Naive thymus-derived CD4-positive, alpha-beta T cell (primary cell): ENCODE measurements around the gene RALBP1. TPM values are rescaled to one million over a fixed set of nuclear protein-coding genes. Genes with fewer than 3 reads are reported as not detected.

Experiments
- ATAC-seq: fragments of 150-1000 bp; cut with Tn5 transposase; 2 replicates; pipeline ENCODE4 v1.10.0; 2021; ENCODE audit warnings: mild to moderate bottlenecking, moderate library complexity
- CTCF ChIA-PET: fragments of 350-600 bp; sonication (Branson Sonifier 250); formaldehyde crosslinking; loops from one replicate; lab custom pipeline; 2021; ENCODE audit warnings: antibody characterized with exemption; lab: Charles Lee
- POLR2A ChIA-PET: fragments of 350-600 bp; sonication (Branson Sonifier 250); formaldehyde crosslinking; loops from one replicate; lab custom pipeline; 2021; ENCODE audit warnings: antibody characterized with exemption, inconsistent platforms; lab: Charles Lee
- DNase-seq, 9 donors: peaks; one replicate each; pipeline versions ENCODE4 v3.0.0 to v3.0.0-alpha.2; 2020 to 2022; ENCODE audit warnings: mixed read lengths in 1 of 9
- H3K27ac ChIP-seq: one replicate; pipeline ENCODE4 v1.7.0; 2013; ENCODE audit warnings: mild to moderate bottlenecking, low read depth, low read length, moderate library complexity
- H3K27me3 ChIP-seq, 2 donors: one replicate each; pipeline ENCODE4 v1.7.0; 2013; ENCODE audit warnings: low read length in 2 of 2, mild to moderate bottlenecking in 2 of 2, moderate library complexity in 2 of 2; ENCODE audit not compliant: control insufficient read depth in 2 of 2, insufficient read depth in 2 of 2
- H3K36me3 ChIP-seq, 3 experiments: 1 replicate in 2 of 3; 2 replicates in 1 of 3; pipeline ENCODE4 v1.7.0; 2013; ENCODE audit warnings: low read length in 3 of 3, mild to moderate bottlenecking in 3 of 3, moderate library complexity in 1 of 3; ENCODE audit not compliant: insufficient read depth in 3 of 3, control insufficient read depth in 2 of 3
- H3K4me1 ChIP-seq, 2 donors: one replicate each; pipeline ENCODE4 v1.7.0; 2013; ENCODE audit warnings: low read length in 2 of 2, mild to moderate bottlenecking in 2 of 2, moderate library complexity in 1 of 2; ENCODE audit not compliant: control insufficient read depth in 2 of 2, insufficient read depth in 2 of 2
- H3K4me3 ChIP-seq: 2 replicates; pipeline ENCODE4 v1.7.0; 2013; ENCODE audit warnings: mild to moderate bottlenecking, low read length
- H3K9me3 ChIP-seq, 3 experiments: 1 replicate in 2 of 3; 2 replicates in 1 of 3; pipeline ENCODE4 v1.7.0; 2013; ENCODE audit warnings: low read length in 3 of 3; ENCODE audit not compliant: control insufficient read depth in 2 of 3
- H3K27ac Mint-ChIP-seq, 9 donors: one replicate each; pipeline ENCODE4 v1.8.0; 2020 to 2022; ENCODE audit warnings: mixed read lengths in 9 of 9, mild to moderate bottlenecking in 8 of 9, moderate library complexity in 5 of 9, inconsistent platforms in 2 of 9
- H3K27me3 Mint-ChIP-seq, 5 donors: one replicate each; pipeline ENCODE4 v1.8.0; 2021 to 2022; ENCODE audit warnings: mixed read lengths in 5 of 5, mild to moderate bottlenecking in 1 of 5
- H3K36me3 Mint-ChIP-seq, 5 donors: one replicate each; pipeline ENCODE4 v1.8.0; 2020 to 2022; ENCODE audit warnings: mixed read lengths in 5 of 5, mild to moderate bottlenecking in 3 of 5, inconsistent platforms in 1 of 5
- H3K4me1 Mint-ChIP-seq, 7 donors: one replicate each; pipeline ENCODE4 v1.8.0; 2020 to 2022; ENCODE audit warnings: mixed read lengths in 7 of 7, mild to moderate bottlenecking in 3 of 7, inconsistent platforms in 1 of 7
- H3K4me3 Mint-ChIP-seq, 10 donors: one replicate each; pipeline ENCODE4 v1.8.0; 2020 to 2022; ENCODE audit warnings: mild to moderate bottlenecking in 10 of 10, mixed read lengths in 10 of 10, moderate library complexity in 6 of 10, inconsistent platforms in 2 of 10
- H3K9me3 Mint-ChIP-seq, 11 donors: one replicate each; pipeline ENCODE4 v1.8.0; 2020 to 2022; ENCODE audit warnings: mixed read lengths in 11 of 11, mild to moderate bottlenecking in 4 of 11, inconsistent platforms in 1 of 11, moderate library complexity in 1 of 11
- intact Hi-C, 2 donors: fragments of 100-400 bp; cut with micrococcal nuclease; formaldehyde crosslinking; loops; one replicate each; pipeline ENCODE4 v1.15.1; 2023
- polyA plus RNA-seq, 2 donors: library from polyadenylated mRNA; unstranded; fragments of 300-500 nt; fragmentation: Illumina TruSeq; gene quantifications; one replicate each; pipeline ENCODE4 v1.2.3, GENCODE V29; 2021
- total RNA-seq, 6 experiments: library from RNA in 5 of 6; stranded (reverse) in 5 of 6; gene quantifications; 1 replicate in 5 of 6; 2 replicates in 1 of 6; pipeline ENCODE4 v1.2.3 and lab custom pipeline; 2021 to 2026

Gene RALBP1
- total and polyA plus RNA-seq, 7 experiments from 2014 or later, result 20.3 to 47.8 (median 40.0) TPM

- no peaks in the 10 kb centered on the region for H3K27me3 Mint-ChIP-seq
- POLR2A ChIA-PET, result no interaction called here
- CTCF ChIA-PET, result interaction anchor here (1.5 kb wide), 1 partner anchor 9 kb away, joined by 3 read pairs; no protein-coding TSS in a partner anchor
- H3K4me3 ChIP-seq, result no peak overlapping the region
- peaks cover 0 to 2% (median 0%) of the 10 kb centered on the region in 3 experiments for H3K9me3 ChIP-seq
- ATAC-seq (no peak), DNase-seq (no peak)
- peaks cover 0 to 7% (median 0%) of the 10 kb centered on the region in 11 donors for H3K9me3 Mint-ChIP-seq
- no peaks in the 10 kb centered on the region for H3K4me1 ChIP-seq
- intact Hi-C loops, result no loop called here
- no peak overlapping the region for H3K4me3 Mint-ChIP-seq
- H3K4me1 Mint-ChIP-seq, result peaks cover 4 to 58% (median 38%) of the 10 kb centered on the region in 7 donors
- H3K36me3 ChIP-seq, result no peaks in the 10 kb centered on the region
- H3K36me3 Mint-ChIP-seq, result peaks cover 0 to 26% (median 6%) of the 10 kb centered on the region in 5 donors
- no peaks in the 10 kb centered on the region for H3K27me3 ChIP-seq
- H3K27ac Mint-ChIP-seq, result peak overlapping the region in 5 of 9 donors; percentile 5 to 53 (median 31)
- no peak overlapping the region for H3K27ac ChIP-seq
These were observed 33.2 kb downstream of the RALBP1 start for GRCh38 chr18:9508446-9509025.

GRCh38 chr18:9513971-9514512, 38.7 kb downstream of the RALBP1 start:
- intact Hi-C loops, result loop anchor here (10.0 kb wide), 2 partner anchors 109 to 299 kb away; no protein-coding TSS in a partner anchor
- H3K27ac Mint-ChIP-seq, result peak overlapping the region in 1 of 9 donors; percentile 4
- CTCF ChIA-PET, result no interaction called here

GRCh38 chr18:9516437-9517064, 41.2 kb downstream of the RALBP1 start:
- Histone ChIP-seq H3K4me1 (no peaks in the 10 kb centered on the region), H3K4me3 (no peak overlapping the region), H3K27ac (no peak overlapping the region), H3K36me3 (peaks cover 0 to 16% (median 0%) of the 10 kb centered on the region in 3 experiments), H3K27me3 (no peaks in the 10 kb centered on the region), H3K9me3 (no peaks in the 10 kb centered on the region)
- peaks cover 0 to 28% (median 15%) of the 10 kb centered on the region in 5 donors for H3K36me3 Mint-ChIP-seq
- ChIA-PET CTCF (interaction anchor here (0.6 to 1.8 kb wide), 14 partner anchors 14 to 862 kb away, joined by 3 to 11 read pairs (median 4); partner anchors contain the start of gene ANKRD12), POLR2A (interaction anchor here (0.5 kb wide), 1 partner anchor 435 kb away, joined by 3 read pairs; no protein-coding TSS in a partner anchor)
- no peaks in the 10 kb centered on the region for H3K27me3 Mint-ChIP-seq
- H3K9me3 Mint-ChIP-seq, result no peaks in the 10 kb centered on the region
- intact Hi-C loops, result loop anchor here (1.0 to 10.0 kb wide), 12 partner anchors 40 to 862 kb away; partner anchors contain the start of genes TWSG1 (in 2 of the 2) and RALBP1 (in 1 of the 2)
- H3K4me3 Mint-ChIP-seq, result no peak overlapping the region
- DNase-seq (peak in 6 of 9 donors; percentile 11 to 57 (median 48)), ATAC-seq (peak; percentile 80)
- H3K27ac Mint-ChIP-seq, result peak overlapping the region in 1 of 9 donors; percentile 31
- peaks cover 0 to 14% (median 6%) of the 10 kb centered on the region in 7 donors for H3K4me1 Mint-ChIP-seq

More at GRCh38 chr18:9513971-9514512, 38.7 kb downstream of the RALBP1 start:
- Mint-ChIP-seq H3K9me3 (no peaks in the 10 kb centered on the region), H3K36me3 (peaks cover 0 to 26% (median 10%) of the 10 kb centered on the region in 5 donors), H3K4me1 (peaks cover 2 to 21% (median 6%) of the 10 kb centered on the region in 7 donors), H3K4me3 (no peak overlapping the region), H3K27me3 (no peaks in the 10 kb centered on the region)
- no peaks in the 10 kb centered on the region for H3K4me1 ChIP-seq
- no peak for ATAC-seq
- no peaks in the 10 kb centered on the region for H3K9me3 ChIP-seq
- no peak for DNase-seq
- no peak overlapping the region for H3K27ac ChIP-seq
- POLR2A ChIA-PET, result no interaction called here
- peaks cover 0 to 13% (median 0%) of the 10 kb centered on the region in 3 experiments for H3K36me3 ChIP-seq
- H3K4me3 ChIP-seq, result no peak overlapping the region
- H3K27me3 ChIP-seq, result no peaks in the 10 kb centered on the region

DNA sequence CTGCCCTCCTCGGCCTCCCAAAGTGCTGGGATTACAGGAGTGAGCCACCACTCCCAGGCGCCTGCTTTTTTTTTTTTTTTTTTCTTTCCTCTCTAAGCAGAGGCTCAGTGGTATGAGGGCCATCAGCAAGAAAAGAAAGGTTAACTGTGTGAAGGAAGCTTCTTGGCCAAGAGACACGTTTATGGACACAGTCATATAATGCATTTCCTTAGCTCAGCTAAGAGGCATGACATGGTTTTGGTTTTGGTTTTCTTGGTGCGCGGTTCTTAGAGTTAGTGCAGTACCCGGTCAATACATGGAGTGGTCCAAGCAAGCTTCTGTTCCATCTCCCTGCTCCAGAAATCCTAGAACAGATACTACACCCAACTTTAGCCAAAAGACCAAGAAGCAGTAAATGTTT, 42.6 kb downstream of the RALBP1 start:
- Mint-ChIP-seq H3K4me1 (peaks cover 0 to 14% (median 6%) of the 10 kb centered on the region in 7 donors), H3K4me3 (no peak overlapping the region), H3K36me3 (peaks cover 0 to 38% (median 17%) of the 10 kb centered on the region in 5 donors), H3K9me3 (no peaks in the 10 kb centered on the region), H3K27me3 (no peaks in the 10 kb centered on the region), H3K27ac (no peak overlapping the region)
- no peaks in the 10 kb centered on the region for H3K9me3 ChIP-seq
- no peak overlapping the region for H3K4me3 ChIP-seq
- ATAC-seq (no peak), DNase-seq (no peak)
- intact Hi-C loops, result loop anchor here (2.0 to 10.0 kb wide), 6 partner anchors 113 to 821 kb away; no protein-coding TSS in a partner anchor
- H3K36me3 ChIP-seq, result peaks cover 0 to 28% (median 0%) of the 10 kb centered on the region in 3 experiments
- CTCF ChIA-PET, result interaction anchor here (0.6 to 1.9 kb wide), 5 partner anchors 9 to 444 kb away, joined by 3 to 11 read pairs (median 5); no protein-coding TSS in a partner anchor
- no peaks in the 10 kb centered on the region for H3K27me3 ChIP-seq
- no peaks in the 10 kb centered on the region for H3K4me1 ChIP-seq
- H3K27ac ChIP-seq, result no peak overlapping the region
- POLR2A ChIA-PET, result no interaction called here

GRCh38 chr18:9519399-9519798, 44.1 kb downstream of the RALBP1 start:
- Histone ChIP-seq H3K4me1 (no peaks in the 10 kb centered on the region), H3K27ac (no peak overlapping the region), H3K9me3 (no peaks in the 10 kb centered on the region), H3K36me3 (peaks cover 0 to 26% (median 0%) of the 10 kb centered on the region in 3 experiments), H3K4me3 (no peak overlapping the region), H3K27me3 (no peaks in the 10 kb centered on the region)
- ATAC-seq, result no peak
- CTCF ChIA-PET, result no interaction called here
- H3K9me3 Mint-ChIP-seq, result no peaks in the 10 kb centered on the region
- no peaks in the 10 kb centered on the region for H3K27me3 Mint-ChIP-seq
- peak overlapping the region in 1 of 9 donors; percentile 12 for H3K27ac Mint-ChIP-seq
- H3K36me3 Mint-ChIP-seq, result peaks cover 0 to 35% (median 24%) of the 10 kb centered on the region in 5 donors
- no peak for DNase-seq
- POLR2A ChIA-PET, result no interaction called here
- H3K4me3 Mint-ChIP-seq, result no peak overlapping the region
- intact Hi-C loops, result loop anchor here (5.0 to 10.0 kb wide), 4 partner anchors 115 to 305 kb away; no protein-coding TSS in a partner anchor
- H3K4me1 Mint-ChIP-seq, result peaks cover 0 to 14% (median 6%) of the 10 kb centered on the region in 7 donors

DNA sequence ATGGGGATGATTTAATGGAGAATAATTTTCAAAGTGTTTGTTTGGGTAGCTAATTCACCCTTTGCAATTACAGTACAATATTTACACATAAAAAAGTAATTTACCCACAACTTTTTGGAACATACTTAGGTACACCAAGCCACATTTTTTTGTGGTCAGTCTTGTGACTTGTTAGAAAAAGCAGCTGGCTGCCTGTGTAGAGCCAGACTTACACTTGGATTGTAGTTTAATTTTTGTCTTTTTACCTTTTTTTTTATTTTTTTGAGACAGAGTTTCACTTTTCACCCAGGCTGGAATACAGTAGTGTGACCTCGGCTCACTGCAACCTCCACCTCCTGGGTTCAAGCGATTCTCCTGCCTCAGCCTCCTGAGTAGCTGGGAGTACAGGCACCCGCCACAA, 45.4 kb downstream of the RALBP1 start:
- Histone ChIP-seq H3K27me3 (no peaks in the 10 kb centered on the region), H3K36me3 (peaks cover 0 to 34% (median 0%) of the 10 kb centered on the region in 3 experiments), H3K4me1 (no peaks in the 10 kb centered on the region), H3K27ac (no peak overlapping the region), H3K4me3 (no peak overlapping the region), H3K9me3 (no peaks in the 10 kb centered on the region)
- Mint-ChIP-seq H3K4me3 (no peak overlapping the region), H3K4me1 (peaks cover 0 to 10% (median 6%) of the 10 kb centered on the region in 7 donors), H3K9me3 (no peaks in the 10 kb centered on the region), H3K36me3 (peaks cover 0 to 44% (median 28%) of the 10 kb centered on the region in 5 donors), H3K27ac (no peak overlapping the region), H3K27me3 (no peaks in the 10 kb centered on the region)
- ChIA-PET CTCF (no interaction called here), POLR2A (interaction anchor here (0.8 kb wide), 1 partner anchor 279 kb away, joined by 3 read pairs; no protein-coding TSS in a partner anchor)
- no peak for DNase-seq
- ATAC-seq, result no peak
- intact Hi-C loops, result no loop called here
